Stimulated activated CD8-positive, alpha-beta memory T cell treated with anti-CD3 and anti-CD28 coated beads, Interleukin-12 subunit alpha, Interleukin-12 subunit beta, amount 100 ng/mL, for 4 hours (primary cell): Measurements from ENCODE around the gene SLC7A8.
"Not testable (repeated sequence)": the region's sequence is repeated elsewhere in the genome, so short reads cannot be mapped to it uniquely, and the experiment has no call there.

Experiments used
- DNase-seq: peaks from one replicate; pipeline ENCODE4 v3.0.0-alpha.2; 2020; ENCODE audit warnings: low read depth

The SLC7A8 gene

GRCh38 chr14:23113431-23114119 lies 69.9 kb downstream of the SLC7A8 start:
- no peak for DNase-seq

DNA sequence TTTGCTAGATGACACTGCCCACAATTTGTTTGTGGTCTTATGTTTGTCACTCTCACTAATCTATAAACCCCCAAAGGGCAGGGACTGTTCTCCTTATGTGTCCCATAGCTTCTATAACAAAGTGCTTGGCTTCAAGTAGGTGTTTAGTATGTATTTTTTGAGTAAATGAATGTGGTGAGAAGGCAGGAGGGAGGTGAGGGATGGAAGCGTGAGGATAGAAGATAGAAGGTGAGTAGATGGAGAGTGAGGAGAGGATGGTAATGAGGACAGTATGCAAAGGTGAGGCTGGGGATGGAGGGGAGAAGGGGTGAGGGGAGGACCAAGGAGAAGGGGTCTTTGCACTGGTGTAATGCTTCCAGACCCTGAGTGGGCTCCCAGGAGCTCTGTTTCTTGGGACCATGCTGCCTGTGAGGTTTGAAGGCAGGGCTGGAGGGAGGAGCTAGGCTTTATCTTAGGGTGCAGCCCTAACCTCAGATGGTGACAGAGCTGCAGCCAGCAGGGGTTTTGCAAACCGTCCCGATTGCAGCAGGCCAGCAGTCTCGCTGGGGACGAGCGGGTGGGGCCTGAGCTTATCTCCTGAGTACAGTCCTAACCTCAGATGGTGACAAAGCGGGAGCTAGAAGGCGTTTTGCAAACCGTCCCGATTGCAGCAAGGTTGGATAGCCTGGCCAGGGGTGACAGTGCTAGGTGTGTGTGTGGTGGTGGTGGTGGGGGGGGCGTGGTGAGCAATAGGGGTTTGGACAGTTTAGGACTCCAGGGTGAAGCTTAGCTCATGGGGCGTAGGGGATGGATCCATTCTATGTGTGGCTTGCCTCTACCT lies 70.9 kb downstream of the SLC7A8 start:
- no peak for DNase-seq

- no peak for DNase-seq
Observed at GRCh38 chr14:23110579-23111365, 72.7 kb downstream of the SLC7A8 start.

GRCh38 chr14:23109769-23110168 lies 73.7 kb downstream of the SLC7A8 start:
- DNase-seq, result no peak

GRCh38 chr14:23108169-23108568 lies 75.3 kb downstream of the SLC7A8 start:
- not testable (repeated sequence) for DNase-seq

DNA sequence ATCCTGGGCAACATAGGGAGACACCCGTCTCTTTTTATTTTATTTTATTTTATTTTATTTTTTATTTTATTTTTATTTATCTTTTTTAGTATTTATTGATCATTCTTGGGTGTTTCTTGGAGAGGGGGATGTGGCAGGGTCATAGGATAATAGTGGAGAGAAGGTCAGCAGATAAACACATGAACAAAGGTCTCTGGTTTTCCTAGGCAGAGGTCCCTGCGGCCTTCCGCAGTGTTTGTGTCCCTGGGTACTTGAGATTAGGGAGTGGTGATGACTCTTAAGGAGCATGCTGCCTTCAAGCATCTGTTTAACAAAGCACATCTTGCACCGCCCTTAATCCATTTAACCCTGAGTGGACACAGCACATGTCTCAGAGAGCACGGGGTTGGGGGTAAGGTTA lies 75.8 kb downstream of the SLC7A8 start:
- not testable (repeated sequence) for DNase-seq

DNA sequence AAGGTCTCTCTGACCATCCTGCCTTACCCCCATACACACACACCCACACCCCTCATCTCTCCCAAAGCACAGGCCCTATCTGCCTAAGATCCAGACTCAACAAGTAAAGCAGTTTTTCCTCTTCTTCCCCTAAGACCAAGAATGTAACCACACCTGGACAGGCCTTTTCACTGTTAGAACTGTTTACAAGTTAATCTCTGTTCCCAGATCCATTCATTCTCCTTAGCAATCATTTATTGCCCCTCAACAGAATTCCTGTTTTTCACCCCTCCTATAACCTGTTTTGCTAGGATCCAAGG lies 76.8 kb downstream of the SLC7A8 start:
- no peak for DNase-seq

GRCh38 chr14:23105348-23105824 lies 78.1 kb downstream of the SLC7A8 start:
- no peak for DNase-seq

DNA sequence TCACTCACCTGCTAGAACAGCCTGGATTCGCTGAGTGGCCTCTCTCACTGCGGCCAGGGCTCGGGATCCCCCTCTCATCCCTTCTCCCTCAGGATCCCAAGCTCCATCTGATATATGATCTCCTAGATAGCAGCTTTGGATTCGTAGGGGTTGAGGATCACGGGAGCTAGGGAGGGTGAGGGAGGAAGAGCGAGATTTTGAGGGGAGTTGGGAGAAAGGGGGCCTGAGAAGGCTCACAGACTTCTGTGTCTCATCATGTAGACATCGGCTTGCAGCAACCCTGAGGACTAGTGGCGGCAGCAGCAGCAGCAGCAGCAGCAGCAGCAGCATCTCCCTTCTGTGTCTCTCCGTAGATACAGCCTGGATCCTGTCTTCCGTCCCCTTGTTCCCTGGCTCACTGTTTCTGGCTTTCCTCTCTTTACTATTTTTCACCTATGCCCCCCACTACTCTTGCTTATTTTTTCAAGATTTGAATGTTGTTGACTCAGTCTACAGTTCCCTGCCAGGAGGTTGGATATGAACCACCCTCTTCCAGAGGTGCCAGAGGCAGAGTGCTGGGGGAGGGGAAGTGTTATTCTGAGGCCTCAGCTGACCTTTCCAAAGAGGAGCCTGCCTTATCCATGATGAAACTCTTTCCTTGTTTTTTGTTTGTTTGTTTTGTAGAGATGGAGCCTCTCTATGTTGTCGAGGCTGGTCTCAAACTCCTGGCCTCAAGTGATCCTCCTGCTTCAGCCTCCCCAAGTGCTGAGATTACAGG lies 78.7 kb downstream of the SLC7A8 start, which contains the start of gene CIROP:
Gene CIROP (minus strand): TSS at position 399 of the 757 bp plus-strand sequence. CDS start 69 bp downstream, at position 330.
- no peak for DNase-seq

DNA sequence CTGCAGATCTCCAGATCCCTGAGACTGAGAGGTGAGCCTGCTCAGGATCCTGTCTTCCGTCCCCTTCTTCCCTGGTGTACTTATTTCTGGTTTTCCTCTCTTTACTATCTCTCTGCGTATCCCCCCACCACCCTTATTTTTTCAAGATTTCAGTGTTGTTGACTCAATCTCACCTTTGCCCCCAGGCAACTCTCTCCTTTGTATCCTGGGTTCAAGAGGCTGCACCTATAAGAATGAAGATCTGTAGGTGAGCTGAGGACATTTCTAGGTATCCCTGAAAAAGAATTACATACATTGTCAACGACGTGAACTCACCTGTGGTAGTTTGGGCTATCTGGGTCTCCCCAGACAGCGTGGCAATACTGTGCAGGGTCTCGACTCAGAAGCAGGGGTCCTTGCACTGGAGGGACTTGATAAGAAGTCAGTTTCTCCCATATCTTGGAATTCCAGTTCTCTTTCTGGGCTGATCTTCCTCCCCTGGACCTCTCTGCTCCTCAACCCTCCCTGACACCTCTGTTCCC lies 79.3 kb downstream of the SLC7A8 start:
- DNase-seq, result no peak

DNA sequence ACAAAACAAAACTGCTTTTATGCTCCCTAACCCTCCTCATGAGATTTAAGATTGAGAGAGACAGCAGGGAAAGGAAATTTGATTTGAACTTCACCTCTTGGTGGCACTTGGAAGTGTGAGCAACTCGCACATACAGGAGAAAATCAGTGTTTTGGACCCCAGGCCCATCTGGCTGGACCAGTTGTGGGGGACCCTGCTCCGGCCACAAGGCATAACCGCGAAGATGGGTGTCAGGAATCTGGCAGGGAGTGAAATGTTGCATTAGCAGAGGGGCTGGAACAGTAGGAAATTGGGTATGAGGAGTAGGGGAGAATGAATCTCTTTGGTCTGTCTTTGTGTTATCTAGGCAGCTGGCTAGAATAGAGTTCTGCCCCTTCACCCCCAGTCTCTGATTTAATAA lies 79.9 kb downstream of the SLC7A8 start:
- no peak for DNase-seq

DNA sequence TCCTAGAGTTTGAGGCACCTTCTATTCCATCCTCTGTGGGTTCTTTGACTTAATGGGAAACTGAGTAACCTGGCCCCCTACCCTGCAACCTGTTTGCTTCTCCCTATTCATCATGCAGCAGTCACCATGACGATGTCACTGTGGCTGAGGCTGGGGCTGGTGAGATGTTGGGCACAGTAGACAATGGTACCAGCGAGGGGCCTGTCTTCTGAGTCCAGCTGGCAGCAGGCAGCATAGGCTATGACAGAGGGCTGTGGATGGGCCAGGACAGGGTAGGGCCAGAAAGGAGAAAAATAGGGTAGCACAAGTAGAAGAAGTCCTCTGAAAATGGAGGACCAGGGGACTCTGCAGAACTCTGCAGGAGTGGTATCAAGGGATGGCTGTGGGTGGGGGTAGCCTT lies 80.7 kb downstream of the SLC7A8 start:
- DNase-seq, result no peak

DNA sequence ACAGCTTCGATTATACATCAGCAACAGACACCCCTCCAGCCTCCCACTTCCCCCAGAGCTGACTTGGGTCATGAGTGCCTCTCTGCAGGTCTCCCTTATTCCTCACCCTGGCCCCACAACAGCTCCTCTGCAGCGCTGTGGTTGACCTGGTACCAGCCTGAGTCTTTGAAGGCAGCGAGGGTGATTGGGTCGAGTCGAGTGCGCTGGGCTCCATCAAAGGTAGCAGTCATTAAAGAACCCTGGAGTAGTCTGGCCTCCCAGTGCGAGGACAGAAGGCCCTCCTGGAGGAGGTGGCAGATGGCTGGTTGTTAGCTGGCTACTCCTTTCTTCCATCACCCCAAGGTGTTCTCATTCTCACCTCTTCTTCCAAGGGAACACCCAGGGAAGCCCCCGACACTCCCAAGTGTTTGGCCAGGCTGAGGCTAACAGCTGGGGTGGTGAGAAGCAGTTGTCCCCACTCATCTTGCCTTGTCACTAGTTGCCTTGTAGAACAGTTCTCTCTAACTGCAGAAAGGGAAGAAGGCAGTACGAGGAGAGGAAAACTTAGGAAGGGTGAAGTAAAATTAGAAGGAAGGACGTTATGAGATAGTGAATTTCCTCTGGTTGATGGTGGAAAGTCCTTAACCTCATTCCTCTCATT lies 81.4 kb downstream of the SLC7A8 start:
- DNase-seq, result no peak

GRCh38 chr14:23101213-23101970 lies 82.1 kb downstream of the SLC7A8 start:
- no peak for DNase-seq

- DNase-seq, result no peak
Observed at GRCh38 chr14:23099212-23099861, 84.1 kb downstream of the SLC7A8 start.

GRCh38 chr14:23097786-23098185 lies 85.7 kb downstream of the SLC7A8 start:
- no peak for DNase-seq

DNA sequence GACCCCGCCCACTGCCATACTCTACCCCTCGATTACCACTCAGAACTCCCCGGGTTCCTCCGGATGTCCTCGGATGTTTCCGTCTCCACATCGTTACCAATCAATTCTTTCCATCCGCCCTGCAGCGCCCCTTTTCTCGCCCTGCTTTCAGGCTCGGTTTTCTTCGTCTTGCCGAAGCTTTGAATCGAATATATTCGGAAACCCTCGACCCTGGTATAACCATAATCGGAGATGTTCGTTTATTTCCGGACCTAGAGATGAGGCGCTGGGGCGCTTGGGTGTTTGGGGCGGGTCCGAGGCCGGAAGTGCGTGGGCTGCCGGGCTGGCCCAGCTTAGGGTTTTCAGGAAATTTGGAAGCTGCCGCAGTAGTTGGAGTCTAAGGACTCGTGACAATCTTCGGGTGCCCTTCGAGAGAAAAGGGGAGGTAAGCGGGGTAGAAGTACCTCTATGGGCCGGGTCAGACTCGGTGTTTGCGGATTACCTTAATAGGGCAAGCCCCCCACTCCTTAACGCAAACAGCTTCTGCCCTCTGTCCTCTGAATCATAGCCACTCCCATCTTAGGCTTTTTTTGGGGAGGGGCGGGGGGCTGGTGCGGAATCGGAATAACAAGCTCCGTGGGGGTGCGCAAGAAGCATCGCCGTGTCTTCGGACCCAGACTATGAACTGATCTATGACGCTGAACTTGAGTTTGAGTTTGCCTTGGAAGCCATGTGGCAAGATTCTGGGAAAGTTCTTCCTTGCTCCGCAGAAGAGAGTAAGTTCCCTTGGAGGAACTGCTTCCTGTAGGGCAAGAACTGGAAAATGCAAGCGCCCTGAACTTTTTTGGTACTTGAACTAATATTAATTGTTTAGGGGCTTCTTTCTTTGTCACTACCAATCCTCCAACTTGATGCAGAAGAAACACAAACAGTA lies 88.0 kb downstream of the SLC7A8 start, which contains the start of gene C14orf119:
Gene C14orf119 (plus strand): TSS at position 310 of the 913 bp plus-strand sequence. CDS start 2,154 bp downstream, outside the sequence.
- DNase-seq, result no peak

GRCh38 chr14:23094666-23095195 lies 88.7 kb downstream of the SLC7A8 start, which contains the start of gene ACIN1:
ACIN1 (minus strand) TSS chr14:23095136; CDS start chr14:23095112, 24 bp downstream.
- peak; percentile 97 for DNase-seq
